ENCODE data around the gene HOXA3. TPM values are rescaled to one million over a fixed set of nuclear protein-coding genes. Genes with fewer than 3 reads are reported as not detected.

Gene HOXA3
- total RNA-seq, 1 donor from 2014 or later, result not detected

DNA sequence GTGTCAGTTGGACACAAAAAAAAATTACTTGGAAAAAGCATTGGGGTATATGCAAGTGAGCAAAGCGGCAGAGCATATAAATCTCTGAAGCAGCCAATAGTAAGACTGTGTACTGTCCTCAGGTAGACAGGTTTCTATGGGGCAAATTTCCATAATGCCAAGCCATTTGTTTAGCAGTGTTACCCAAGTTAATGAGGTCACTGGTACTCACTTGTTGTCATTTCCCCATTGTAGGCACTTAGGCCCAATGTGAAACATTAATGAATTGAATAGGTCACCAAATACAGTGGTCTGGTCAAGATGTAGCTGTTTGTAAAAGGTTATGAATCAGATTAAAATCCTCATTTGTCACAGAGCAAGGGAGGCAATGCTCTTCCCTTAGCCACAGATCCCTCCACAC lies 84.1 kb downstream of the HOXA3 start:
- no peak for DNase-seq
- H3K36me3 Mint-ChIP-seq (ENCODE audit: unreplicated experiment), result no peaks in the 10 kb centered on the region
- no peaks in the 10 kb centered on the region for H3K4me1 Mint-ChIP-seq (ENCODE audit: low read depth, unreplicated experiment)
- no peaks in the 10 kb centered on the region for H3K9me3 Mint-ChIP-seq (ENCODE audit: unreplicated experiment)
- H3K27ac Mint-ChIP-seq (ENCODE audit: unreplicated experiment), result no peak overlapping the region
- no peak overlapping the region for H3K4me3 Mint-ChIP-seq (ENCODE audit: unreplicated experiment)
- no peak for TF ChIP-seq CTCF (IDR thresholded peaks at IDR 0.05; ENCODE audit: partially characterized antibody, unreplicated experiment)
- peaks cover 2% of the 10 kb centered on the region for H3K27me3 Mint-ChIP-seq (ENCODE audit: unreplicated experiment)

DNA sequence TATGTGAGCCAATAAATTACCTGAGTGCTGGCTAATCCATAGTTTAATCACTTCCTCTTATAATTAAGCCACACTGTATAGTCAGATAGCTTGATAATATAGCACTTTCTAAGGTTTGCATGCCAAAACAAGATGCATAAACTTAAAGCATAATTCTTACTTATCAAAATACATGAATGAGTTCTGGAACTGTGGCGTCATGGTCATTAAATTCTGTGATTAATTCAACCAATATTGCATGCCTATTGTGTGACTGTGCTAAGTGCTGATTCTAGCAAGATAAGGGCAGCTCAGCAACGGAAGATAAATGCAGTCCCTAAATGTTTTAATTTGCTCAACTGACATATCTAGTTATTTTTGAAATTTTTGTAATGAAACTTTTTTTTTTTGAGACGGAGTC lies 86.2 kb downstream of the HOXA3 start:
- Mint-ChIP-seq H3K4me3 (ENCODE audit: unreplicated experiment) (no peak overlapping the region), H3K9me3 (ENCODE audit: unreplicated experiment) (no peaks in the 10 kb centered on the region), H3K36me3 (ENCODE audit: unreplicated experiment) (no peaks in the 10 kb centered on the region), H3K27me3 (ENCODE audit: unreplicated experiment) (peaks cover 2% of the 10 kb centered on the region), H3K27ac (ENCODE audit: unreplicated experiment) (no peak overlapping the region), H3K4me1 (ENCODE audit: low read depth, unreplicated experiment) (no peaks in the 10 kb centered on the region)
- TF ChIP-seq CTCF (IDR thresholded peaks at IDR 0.05; ENCODE audit: partially characterized antibody, unreplicated experiment), result no peak
- DNase-seq, result no peak

GRCh38 chr7:27065709-27066108 lies 86.7 kb downstream of the HOXA3 start:
- Mint-ChIP-seq H3K27ac (ENCODE audit: unreplicated experiment) (no peak overlapping the region), H3K9me3 (ENCODE audit: unreplicated experiment) (no peaks in the 10 kb centered on the region), H3K4me1 (ENCODE audit: low read depth, unreplicated experiment) (no peaks in the 10 kb centered on the region), H3K4me3 (ENCODE audit: unreplicated experiment) (no peak overlapping the region), H3K27me3 (ENCODE audit: unreplicated experiment) (peaks cover 2% of the 10 kb centered on the region), H3K36me3 (ENCODE audit: unreplicated experiment) (no peaks in the 10 kb centered on the region)
- no peak for DNase-seq
- TF ChIP-seq CTCF (IDR thresholded peaks at IDR 0.05; ENCODE audit: partially characterized antibody, unreplicated experiment), result no peak

DNA sequence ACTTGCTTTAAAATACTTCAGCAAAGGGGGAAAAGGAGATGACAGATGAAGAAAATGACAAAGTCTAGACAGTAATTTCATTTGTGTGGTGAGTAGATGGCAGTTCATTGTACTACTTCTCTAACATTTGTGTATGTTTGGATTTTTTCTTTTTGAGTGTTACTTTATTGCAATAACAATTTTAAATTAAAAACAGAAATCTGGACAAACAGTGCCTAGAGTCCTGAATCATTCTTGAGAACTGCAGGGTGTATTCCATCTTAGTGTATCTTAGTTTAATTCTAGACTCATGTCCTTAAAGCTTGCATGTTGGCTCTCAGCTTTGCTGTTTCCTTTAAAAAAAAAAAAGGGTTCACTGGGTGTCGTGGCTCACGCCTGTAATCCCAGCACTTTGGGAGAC lies 87.7 kb downstream of the HOXA3 start:
- H3K4me3 Mint-ChIP-seq (ENCODE audit: unreplicated experiment), result no peak overlapping the region
- no peak for TF ChIP-seq CTCF (IDR thresholded peaks at IDR 0.05; ENCODE audit: partially characterized antibody, unreplicated experiment)
- H3K27me3 Mint-ChIP-seq (ENCODE audit: unreplicated experiment), result peaks cover 2% of the 10 kb centered on the region
- DNase-seq, result no peak
- H3K9me3 Mint-ChIP-seq (ENCODE audit: unreplicated experiment), result no peaks in the 10 kb centered on the region
- H3K27ac Mint-ChIP-seq (ENCODE audit: unreplicated experiment), result no peak overlapping the region
- H3K36me3 Mint-ChIP-seq (ENCODE audit: unreplicated experiment), result no peaks in the 10 kb centered on the region
- no peaks in the 10 kb centered on the region for H3K4me1 Mint-ChIP-seq (ENCODE audit: low read depth, unreplicated experiment)

DNA sequence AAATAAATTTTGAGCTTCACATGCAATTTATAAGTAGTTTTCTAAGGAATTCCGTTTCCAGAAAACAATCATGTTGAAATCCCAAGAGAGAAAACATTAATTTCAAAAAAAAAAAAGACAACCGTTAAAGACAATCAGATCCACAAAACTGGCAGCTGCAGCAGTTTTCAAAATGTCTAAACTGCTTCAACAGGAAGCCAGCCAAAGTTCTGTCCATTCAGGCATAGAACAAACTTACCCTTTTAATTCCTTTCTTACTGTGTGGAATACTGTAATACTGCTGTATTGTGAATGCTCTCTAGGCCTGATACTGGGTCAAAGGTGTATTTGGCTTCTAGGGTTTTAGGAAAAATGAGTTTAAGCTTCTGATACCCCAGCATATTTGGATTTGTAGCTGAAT lies 88.2 kb downstream of the HOXA3 start:
- no peak for DNase-seq
- H3K4me3 Mint-ChIP-seq (ENCODE audit: unreplicated experiment), result no peak overlapping the region
- H3K27ac Mint-ChIP-seq (ENCODE audit: unreplicated experiment), result no peak overlapping the region
- TF ChIP-seq CTCF (IDR thresholded peaks at IDR 0.05; ENCODE audit: partially characterized antibody, unreplicated experiment), result no peak
- H3K36me3 Mint-ChIP-seq (ENCODE audit: unreplicated experiment), result no peaks in the 10 kb centered on the region
- peaks cover 2% of the 10 kb centered on the region for H3K27me3 Mint-ChIP-seq (ENCODE audit: unreplicated experiment)
- H3K4me1 Mint-ChIP-seq (ENCODE audit: low read depth, unreplicated experiment), result no peaks in the 10 kb centered on the region
- H3K9me3 Mint-ChIP-seq (ENCODE audit: unreplicated experiment), result no peaks in the 10 kb centered on the region
